Activated CD4-positive, CD25-positive, alpha-beta regulatory T cell treated with anti-CD3 and anti-CD28 coated beads, Interleukin-2, amount 50 U/mL, for 72 hours (primary cell): ENCODE data around the gene C11orf87.

ENCODE experiments used
- DNase-seq: peaks from one replicate; pipeline ENCODE4 v3.0.0; 2021

C11orf87 gene

GRCh38 chr11:109421981-109422869 lies at the start of gene C11orf87:
TSS of gene C11orf87 (plus strand) at chr11:109422190. CDS start at chr11:109423634, 1,444 bp downstream.
- no peak for DNase-seq

GRCh38 chr11:109374032-109374431 lies 48.0 kb upstream of the C11orf87 start:
- no peak for DNase-seq

GRCh38 chr11:109374441-109374840 lies 47.5 kb upstream of the C11orf87 start:
- DNase-seq = no peak

- no peak for DNase-seq
Observed at GRCh38 chr11:109377039-109377742, 44.8 kb upstream of the C11orf87 start.

- no peak for DNase-seq
Observed at GRCh38 chr11:109378034-109378433, 44.0 kb upstream of the C11orf87 start.

- no peak for DNase-seq
Observed at GRCh38 chr11:109383306-109383705, 38.7 kb upstream of the C11orf87 start.

- DNase-seq = no peak
Observed at GRCh38 chr11:109384873-109385272, 37.1 kb upstream of the C11orf87 start.

- DNase-seq = no peak
Observed at GRCh38 chr11:109388982-109389381, 33.0 kb upstream of the C11orf87 start.

GRCh38 chr11:109390752-109391151 lies 31.2 kb upstream of the C11orf87 start:
- no peak for DNase-seq

GRCh38 chr11:109401545-109401944 lies 20.4 kb upstream of the C11orf87 start:
- no peak for DNase-seq

- DNase-seq = no peak
Observed at GRCh38 chr11:109405671-109406070, 16.3 kb upstream of the C11orf87 start.

GRCh38 chr11:109416601-109417000 lies 5.4 kb upstream of the C11orf87 start:
- DNase-seq = no peak

- no peak for DNase-seq
Observed at GRCh38 chr11:109422870-109423465, 978 bp downstream of the C11orf87 start.

- no peak for DNase-seq
Observed at GRCh38 chr11:109423466-109424190, 1.6 kb downstream of the C11orf87 start.

GRCh38 chr11:109424901-109425300 lies 2.9 kb downstream of the C11orf87 start:
- no peak for DNase-seq

- no peak for DNase-seq
Observed at GRCh38 chr11:109425554-109425953, 3.6 kb downstream of the C11orf87 start.

GRCh38 chr11:109426442-109427240 lies 4.7 kb downstream of the C11orf87 start:
- no peak for DNase-seq

- DNase-seq = no peak
Observed at GRCh38 chr11:109432105-109432504, 10.1 kb downstream of the C11orf87 start.

- DNase-seq = no peak
Observed at GRCh38 chr11:109433753-109434256, 11.8 kb downstream of the C11orf87 start.

GRCh38 chr11:109435121-109435742 lies 13.2 kb downstream of the C11orf87 start:
- no peak for DNase-seq

- no peak for DNase-seq
Observed at GRCh38 chr11:109439684-109440083, 17.7 kb downstream of the C11orf87 start.
